ENCODE data around the gene RANBP17. TPM values are rescaled to one million over a fixed set of nuclear protein-coding genes. Genes with fewer than 3 reads are reported as not detected.

The RANBP17 gene
- polyA plus RNA-seq, 4 donors, result 0.67 to 6.1 (median 1.2) TPM

DNA sequence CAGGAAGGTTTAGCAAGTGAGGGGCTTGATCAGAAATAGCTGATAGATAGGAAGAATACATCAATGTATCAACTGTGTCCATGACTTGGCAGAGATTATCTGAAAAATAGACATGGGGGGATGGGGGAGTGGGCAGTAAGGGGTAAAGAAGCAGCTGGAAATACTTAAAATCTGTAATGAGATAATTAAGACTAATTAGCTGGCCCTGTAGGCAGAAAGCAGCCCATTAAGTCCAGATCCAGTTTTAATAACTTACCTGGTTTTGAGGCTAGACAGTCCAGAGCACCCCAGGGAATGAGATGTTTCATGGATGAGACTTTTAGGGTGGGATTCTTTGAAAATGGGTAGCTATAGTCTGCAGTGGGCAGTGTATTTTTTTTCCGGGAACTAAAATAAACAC is 330.3 kb downstream of the RANBP17 start:
- H3K4me1 ChIP-seq (ENCODE audit: control insufficient read depth in 3 of 3, insufficient read depth in 2 of 3, low read depth in 1 of 3, low read length in 2 of 3), result no peaks in the 10 kb centered on the region
- DNase-seq, result no peak
- no peak overlapping the region for H3K4me3 ChIP-seq (ENCODE audit: low read depth in 1 of 3, low read length in 3 of 3)
- 87 to 97% (median 88%) methylated on average over 1 of the region's 1 CpG for WGBS, 3 donors
- H3K36me3 ChIP-seq (ENCODE audit: control insufficient read depth in 3 of 3, insufficient read depth in 2 of 3, low read depth in 1 of 3, low read length in 3 of 3), result no peaks in the 10 kb centered on the region
- H3K27me3 ChIP-seq (ENCODE audit: control insufficient read depth in 3 of 3, insufficient read depth in 3 of 3, low read length in 3 of 3), result no peaks in the 10 kb centered on the region
- H3K27ac ChIP-seq (ENCODE audit: low read depth in 1 of 3, low read length in 2 of 3), result no peak overlapping the region
- no peak for FAIRE-seq
- no peaks in the 10 kb centered on the region for H3K9me3 ChIP-seq (ENCODE audit: control insufficient read depth in 2 of 2, insufficient read depth in 1 of 2, low read depth in 1 of 2, low read length in 1 of 2)

DNA sequence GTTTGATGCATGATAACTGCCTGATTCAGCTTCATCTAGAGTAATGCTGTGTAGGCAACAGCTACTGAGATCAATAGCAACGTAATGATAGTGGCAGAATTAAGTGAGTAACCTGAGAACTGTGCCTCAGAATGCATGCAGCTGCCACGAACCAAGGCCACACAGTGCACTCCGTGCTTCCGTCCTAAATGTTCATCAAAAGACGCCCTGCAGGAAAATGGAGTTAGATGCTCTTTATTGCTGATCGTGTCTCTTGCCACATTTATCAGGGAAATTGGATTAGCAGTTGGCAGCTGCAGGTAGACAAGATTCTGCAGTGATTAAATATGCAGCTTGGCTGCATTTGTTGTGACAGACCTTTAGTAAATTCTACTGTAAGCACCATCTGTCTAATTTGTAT is 339.5 kb downstream of the RANBP17 start:
- FAIRE-seq, result no peak
- no peak for DNase-seq
- Histone ChIP-seq H3K4me1 (ENCODE audit: control insufficient read depth in 3 of 3, insufficient read depth in 2 of 3, low read depth in 1 of 3, low read length in 2 of 3) (no peaks in the 10 kb centered on the region), H3K4me3 (ENCODE audit: low read depth in 1 of 3, low read length in 3 of 3) (no peak overlapping the region), H3K36me3 (ENCODE audit: control insufficient read depth in 3 of 3, insufficient read depth in 2 of 3, low read depth in 1 of 3, low read length in 3 of 3) (no peaks in the 10 kb centered on the region), H3K27me3 (ENCODE audit: control insufficient read depth in 3 of 3, insufficient read depth in 3 of 3, low read length in 3 of 3) (no peaks in the 10 kb centered on the region), H3K27ac (ENCODE audit: low read depth in 1 of 3, low read length in 2 of 3) (no peak overlapping the region), H3K9me3 (ENCODE audit: control insufficient read depth in 2 of 2, insufficient read depth in 1 of 2, low read depth in 1 of 2, low read length in 1 of 2) (no peaks in the 10 kb centered on the region)
- WGBS, 3 donors, result 77 to 85% (median 82%) methylated on average over 6 of the region's 6 CpGs

DNA sequence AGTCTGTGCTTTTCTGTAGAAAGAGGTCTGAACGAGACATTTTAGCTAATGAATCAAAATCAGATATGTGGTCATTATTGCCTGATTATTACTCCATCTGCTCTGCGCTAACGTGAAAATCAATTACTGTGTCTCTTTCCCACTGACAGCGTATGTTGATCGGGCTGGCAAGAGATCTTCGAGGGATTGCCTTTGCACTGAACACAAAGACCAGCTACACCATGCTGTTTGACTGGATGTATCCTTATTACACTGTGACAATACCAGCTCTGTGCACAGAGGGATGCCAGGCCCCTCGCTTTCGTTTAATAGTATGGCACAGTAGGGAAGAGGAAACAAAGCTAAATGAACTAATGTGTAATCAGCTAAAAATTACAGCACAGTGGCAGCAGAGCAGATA is 343.6 kb downstream of the RANBP17 start:
- 88 to 95% (median 90%) methylated on average over 8 of the region's 8 CpGs for WGBS, 3 donors
- no peak for DNase-seq

DNA sequence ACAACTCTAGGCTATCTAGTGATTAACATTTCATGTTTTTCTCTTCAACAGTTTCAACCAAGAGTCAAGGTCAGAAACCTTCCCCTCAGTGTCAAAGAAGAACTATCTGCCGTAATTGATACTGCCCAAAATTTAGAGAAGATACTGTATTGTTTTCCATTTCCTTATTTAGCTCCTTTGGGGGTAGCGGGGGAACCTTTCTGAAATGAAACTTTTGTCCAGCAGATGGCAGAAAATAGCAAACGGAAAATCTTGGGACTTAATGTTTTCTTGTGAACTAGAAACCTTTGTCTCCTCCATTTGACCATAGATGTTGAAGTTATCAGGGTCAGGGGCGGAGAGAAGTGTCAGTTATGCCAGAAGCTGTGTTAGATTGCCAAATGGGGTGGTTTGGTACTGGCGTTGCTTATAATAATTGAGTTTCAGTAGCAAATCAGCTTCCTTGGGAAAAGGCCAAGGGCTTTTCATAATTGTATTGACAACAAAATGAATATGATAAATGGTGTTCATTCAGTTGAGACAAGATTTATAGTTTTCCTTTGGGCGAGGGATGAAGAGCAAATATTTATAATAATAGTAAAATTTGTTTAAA is 345.5 kb downstream of the RANBP17 start:
- WGBS, 3 donors, result 32 to 50% (median 42%) methylated on average over 6 of the region's 6 CpGs
- H3K27me3 ChIP-seq (ENCODE audit: control insufficient read depth in 3 of 3, insufficient read depth in 3 of 3, low read length in 3 of 3), result no peaks in the 10 kb centered on the region
- H3K27ac ChIP-seq (ENCODE audit: low read depth in 1 of 3, low read length in 2 of 3), result no peak overlapping the region
- H3K9me3 ChIP-seq (ENCODE audit: control insufficient read depth in 2 of 2, insufficient read depth in 1 of 2, low read depth in 1 of 2, low read length in 1 of 2), result no peaks in the 10 kb centered on the region
- FAIRE-seq (no peak), DNase-seq (peak; percentile 47 to 55)
- no peaks in the 10 kb centered on the region for H3K36me3 ChIP-seq (ENCODE audit: control insufficient read depth in 3 of 3, insufficient read depth in 2 of 3, low read depth in 1 of 3, low read length in 3 of 3)
- H3K4me3 ChIP-seq (ENCODE audit: low read depth in 1 of 3, low read length in 3 of 3), result no peak overlapping the region
- no peaks in the 10 kb centered on the region for H3K4me1 ChIP-seq (ENCODE audit: control insufficient read depth in 3 of 3, insufficient read depth in 2 of 3, low read depth in 1 of 3, low read length in 2 of 3)

More for the DNA sequence above, 343.6 kb downstream of the RANBP17 start:
- Histone ChIP-seq H3K9me3 (ENCODE audit: control insufficient read depth in 2 of 2, insufficient read depth in 1 of 2, low read depth in 1 of 2, low read length in 1 of 2) (no peaks in the 10 kb centered on the region), H3K4me1 (ENCODE audit: control insufficient read depth in 3 of 3, insufficient read depth in 2 of 3, low read depth in 1 of 3, low read length in 2 of 3) (no peaks in the 10 kb centered on the region), H3K36me3 (ENCODE audit: control insufficient read depth in 3 of 3, insufficient read depth in 2 of 3, low read depth in 1 of 3, low read length in 3 of 3) (no peaks in the 10 kb centered on the region), H3K27ac (ENCODE audit: low read depth in 1 of 3, low read length in 2 of 3) (no peak overlapping the region), H3K27me3 (ENCODE audit: control insufficient read depth in 3 of 3, insufficient read depth in 3 of 3, low read length in 3 of 3) (no peaks in the 10 kb centered on the region), H3K4me3 (ENCODE audit: low read depth in 1 of 3, low read length in 3 of 3) (no peak overlapping the region)
- no peak for FAIRE-seq

DNA sequence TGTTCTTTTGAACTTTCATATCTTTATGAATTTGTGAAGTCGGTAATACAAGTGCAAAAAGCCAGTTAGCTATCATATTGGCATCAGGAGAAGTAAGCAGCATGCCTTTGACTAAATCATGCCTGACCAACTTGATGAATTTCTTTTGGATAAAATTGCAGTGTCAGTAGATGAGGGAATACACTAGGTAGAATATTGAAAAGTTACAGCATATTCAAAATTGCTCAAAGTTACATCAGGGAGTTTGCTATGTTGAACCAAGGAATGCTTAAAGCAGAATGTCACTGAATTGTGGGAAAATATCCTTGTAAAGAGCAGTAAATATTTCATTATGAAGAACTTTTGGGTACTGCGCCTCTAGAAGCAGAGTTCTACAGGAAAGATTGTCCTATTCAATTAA is 360.1 kb downstream of the RANBP17 start:
- Histone ChIP-seq H3K36me3 (ENCODE audit: control insufficient read depth in 3 of 3, insufficient read depth in 2 of 3, low read depth in 1 of 3, low read length in 3 of 3) (no peaks in the 10 kb centered on the region), H3K4me1 (ENCODE audit: control insufficient read depth in 3 of 3, insufficient read depth in 2 of 3, low read depth in 1 of 3, low read length in 2 of 3) (no peaks in the 10 kb centered on the region), H3K27me3 (ENCODE audit: control insufficient read depth in 3 of 3, insufficient read depth in 3 of 3, low read length in 3 of 3) (no peaks in the 10 kb centered on the region), H3K4me3 (ENCODE audit: low read depth in 1 of 3, low read length in 3 of 3) (no peak overlapping the region), H3K9me3 (ENCODE audit: control insufficient read depth in 2 of 2, insufficient read depth in 1 of 2, low read depth in 1 of 2, low read length in 1 of 2) (no peaks in the 10 kb centered on the region), H3K27ac (ENCODE audit: low read depth in 1 of 3, low read length in 2 of 3) (no peak overlapping the region)
- no peak for FAIRE-seq
- DNase-seq, result no peak
- 87 to 92% (median 92%) methylated on average over 2 of the region's 2 CpGs for WGBS, 3 donors

DNA sequence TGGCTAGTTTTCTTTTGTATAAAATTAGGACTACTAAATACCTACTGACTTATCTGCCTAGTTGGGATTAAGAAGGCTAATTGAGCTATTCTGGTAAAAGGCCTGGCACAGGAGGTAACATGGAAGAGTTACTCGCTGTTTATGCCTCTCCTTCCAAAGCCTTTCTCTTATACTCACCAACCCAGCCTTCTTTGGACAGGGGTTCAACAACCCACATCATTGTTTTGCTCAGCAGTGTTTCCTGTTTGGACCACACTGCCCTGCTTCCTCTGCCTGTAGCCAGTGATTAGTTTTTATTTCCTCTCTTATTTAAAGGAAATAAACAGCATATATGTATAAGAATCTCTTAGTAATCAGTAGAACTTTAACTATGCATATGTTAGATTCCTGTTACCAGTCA is 362.1 kb downstream of the RANBP17 start:
- no peak for FAIRE-seq

DNA sequence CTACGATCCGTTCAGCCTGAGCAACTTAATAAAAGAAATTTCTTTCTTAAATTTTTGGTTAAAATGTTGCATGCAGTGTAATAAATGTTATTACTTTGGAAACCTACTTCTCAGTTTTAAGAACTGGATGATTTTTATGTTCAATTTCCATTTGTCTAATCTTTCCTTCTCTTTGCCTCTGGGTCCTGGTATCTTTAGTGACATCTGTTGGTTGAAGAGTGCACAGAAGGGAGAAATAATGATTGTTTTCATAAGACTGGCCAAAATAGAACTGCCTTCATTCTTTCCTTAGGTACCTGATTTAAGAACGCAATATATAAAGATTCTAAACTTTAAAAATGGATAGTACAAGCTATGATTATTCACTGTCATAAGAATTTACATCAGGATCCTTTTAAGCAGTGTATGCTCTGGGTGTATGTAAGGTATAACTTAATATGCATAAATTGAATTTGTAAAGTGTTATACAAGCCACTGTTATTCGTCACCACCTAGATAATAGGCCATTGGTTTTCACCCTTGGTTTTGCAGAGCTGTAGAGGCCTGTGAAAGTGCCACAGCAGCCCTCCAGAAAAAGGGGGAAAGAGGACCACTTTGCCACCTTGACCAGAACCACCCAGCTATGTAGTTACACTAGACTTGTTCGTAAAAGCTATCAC is 364.4 kb downstream of the RANBP17 start:
- Histone ChIP-seq H3K4me1 (ENCODE audit: control insufficient read depth in 3 of 3, insufficient read depth in 2 of 3, low read depth in 1 of 3, low read length in 2 of 3) (no peaks in the 10 kb centered on the region), H3K9me3 (ENCODE audit: control insufficient read depth in 2 of 2, insufficient read depth in 1 of 2, low read depth in 1 of 2, low read length in 1 of 2) (no peaks in the 10 kb centered on the region), H3K27me3 (ENCODE audit: control insufficient read depth in 3 of 3, insufficient read depth in 3 of 3, low read length in 3 of 3) (no peaks in the 10 kb centered on the region), H3K27ac (ENCODE audit: low read depth in 1 of 3, low read length in 2 of 3) (no peak overlapping the region), H3K4me3 (ENCODE audit: low read depth in 1 of 3, low read length in 3 of 3) (no peak overlapping the region), H3K36me3 (ENCODE audit: control insufficient read depth in 3 of 3, insufficient read depth in 2 of 3, low read depth in 1 of 3, low read length in 3 of 3) (no peaks in the 10 kb centered on the region)
- DNase-seq, result no peak
- WGBS, 3 donors, result 89 to 93% (median 92%) methylated on average over 5 of the region's 5 CpGs
- FAIRE-seq, result no peak

More for the DNA sequence above, 362.1 kb downstream of the RANBP17 start:
- Histone ChIP-seq H3K4me1 (ENCODE audit: control insufficient read depth in 3 of 3, insufficient read depth in 2 of 3, low read depth in 1 of 3, low read length in 2 of 3) (no peaks in the 10 kb centered on the region), H3K27me3 (ENCODE audit: control insufficient read depth in 3 of 3, insufficient read depth in 3 of 3, low read length in 3 of 3) (no peaks in the 10 kb centered on the region), H3K36me3 (ENCODE audit: control insufficient read depth in 3 of 3, insufficient read depth in 2 of 3, low read depth in 1 of 3, low read length in 3 of 3) (no peaks in the 10 kb centered on the region), H3K9me3 (ENCODE audit: control insufficient read depth in 2 of 2, insufficient read depth in 1 of 2, low read depth in 1 of 2, low read length in 1 of 2) (no peaks in the 10 kb centered on the region), H3K4me3 (ENCODE audit: low read depth in 1 of 3, low read length in 3 of 3) (no peak overlapping the region), H3K27ac (ENCODE audit: low read depth in 1 of 3, low read length in 2 of 3) (no peak overlapping the region)
- 73 to 81% (median 78%) methylated on average over 1 of the region's 1 CpG for WGBS, 3 donors
- DNase-seq, result no peak

DNA sequence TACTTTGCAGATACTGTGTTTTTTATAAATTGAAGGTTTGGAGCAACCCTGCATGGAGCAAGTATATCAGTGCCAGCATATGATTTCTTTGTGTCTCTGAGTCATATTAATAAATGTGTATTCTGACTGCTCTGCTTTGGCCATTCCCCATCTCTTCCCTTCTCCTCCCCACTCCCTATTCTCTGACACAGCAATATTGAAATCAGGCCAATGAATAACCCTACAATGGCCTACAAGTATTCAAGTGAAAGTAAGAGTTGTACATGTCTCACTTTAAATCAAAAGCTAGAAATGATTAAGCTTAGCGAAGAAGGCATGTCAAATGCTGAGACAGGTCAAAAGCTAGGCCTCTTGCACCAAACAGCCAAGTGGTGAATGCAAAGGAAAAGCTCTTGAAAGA is 365.0 kb downstream of the RANBP17 start:
- no peak overlapping the region for H3K4me3 ChIP-seq (ENCODE audit: low read depth in 1 of 3, low read length in 3 of 3)
- no peak for FAIRE-seq
- no peaks in the 10 kb centered on the region for H3K36me3 ChIP-seq (ENCODE audit: control insufficient read depth in 3 of 3, insufficient read depth in 2 of 3, low read depth in 1 of 3, low read length in 3 of 3)
- no peaks in the 10 kb centered on the region for H3K4me1 ChIP-seq (ENCODE audit: control insufficient read depth in 3 of 3, insufficient read depth in 2 of 3, low read depth in 1 of 3, low read length in 2 of 3)
- DNase-seq, result no peak
- H3K9me3 ChIP-seq (ENCODE audit: control insufficient read depth in 2 of 2, insufficient read depth in 1 of 2, low read depth in 1 of 2, low read length in 1 of 2), result no peaks in the 10 kb centered on the region
- no peaks in the 10 kb centered on the region for H3K27me3 ChIP-seq (ENCODE audit: control insufficient read depth in 3 of 3, insufficient read depth in 3 of 3, low read length in 3 of 3)
- H3K27ac ChIP-seq (ENCODE audit: low read depth in 1 of 3, low read length in 2 of 3), result no peak overlapping the region
- 83 to 95% (median 92%) methylated on average over 1 of the region's 1 CpG for WGBS, 3 donors

DNA sequence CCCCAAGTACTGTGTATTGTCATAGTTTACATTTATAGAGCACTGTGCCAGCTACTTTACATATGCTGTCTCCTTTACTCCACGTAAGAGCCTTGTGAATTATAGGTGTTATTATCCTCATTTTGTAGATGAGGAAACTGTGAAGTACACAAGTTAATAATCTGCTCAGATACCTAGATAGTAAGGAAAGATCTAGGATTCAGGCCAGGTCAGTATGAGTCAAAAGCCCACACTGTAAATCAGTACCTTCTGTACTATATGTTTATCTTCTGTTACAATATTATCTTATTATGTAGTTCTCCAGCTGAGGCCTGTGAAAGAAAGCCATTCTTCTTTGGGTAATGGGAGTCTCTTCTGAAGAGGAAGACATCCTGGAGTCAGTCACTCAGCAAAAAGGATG is 374.8 kb downstream of the RANBP17 start:
- H3K27me3 ChIP-seq (ENCODE audit: control insufficient read depth in 3 of 3, insufficient read depth in 3 of 3, low read length in 3 of 3), result no peaks in the 10 kb centered on the region
- no peaks in the 10 kb centered on the region for H3K9me3 ChIP-seq (ENCODE audit: control insufficient read depth in 2 of 2, insufficient read depth in 1 of 2, low read depth in 1 of 2, low read length in 1 of 2)
- H3K27ac ChIP-seq (ENCODE audit: low read depth in 1 of 3, low read length in 2 of 3), result no peak overlapping the region
- DNase-seq (no peak), FAIRE-seq (no peak)
- WGBS, 3 donors, result 61 to 86% (median 74%) methylated on average over 1 of the region's 1 CpG
- no peaks in the 10 kb centered on the region for H3K36me3 ChIP-seq (ENCODE audit: control insufficient read depth in 3 of 3, insufficient read depth in 2 of 3, low read depth in 1 of 3, low read length in 3 of 3)
- no peaks in the 10 kb centered on the region for H3K4me1 ChIP-seq (ENCODE audit: control insufficient read depth in 3 of 3, insufficient read depth in 2 of 3, low read depth in 1 of 3, low read length in 2 of 3)
- no peak overlapping the region for H3K4me3 ChIP-seq (ENCODE audit: low read depth in 1 of 3, low read length in 3 of 3)
